Peyer's patch (tissue), 4 donors: ENCODE data around the gene TRMT44.

ENCODE experiments used
- POLR2A ChIP-seq, 2 donors: fragments of 450-650 bp; IDR thresholded peaks; one replicate each; pipeline ENCODE4 v1.5.1; 2017; ENCODE audit warnings: antibody characterized with exemption in 2 of 2, mild to moderate bottlenecking in 2 of 2, moderate library complexity in 2 of 2
- TF ChIP-seq, protein P1 (sequence below), 6 experiments: fragments of 450-650 bp in 4 of 6; fragments of 200-600 bp in 2 of 6; sonication (generic) in 1 of 6; IDR thresholded peaks; one replicate each; pipeline ENCODE4 v1.5.1; 2017 to 2019; ENCODE audit warnings: antibody characterized with exemption in 6 of 6, mild to moderate bottlenecking in 3 of 6, moderate library complexity in 1 of 6

DNA sequence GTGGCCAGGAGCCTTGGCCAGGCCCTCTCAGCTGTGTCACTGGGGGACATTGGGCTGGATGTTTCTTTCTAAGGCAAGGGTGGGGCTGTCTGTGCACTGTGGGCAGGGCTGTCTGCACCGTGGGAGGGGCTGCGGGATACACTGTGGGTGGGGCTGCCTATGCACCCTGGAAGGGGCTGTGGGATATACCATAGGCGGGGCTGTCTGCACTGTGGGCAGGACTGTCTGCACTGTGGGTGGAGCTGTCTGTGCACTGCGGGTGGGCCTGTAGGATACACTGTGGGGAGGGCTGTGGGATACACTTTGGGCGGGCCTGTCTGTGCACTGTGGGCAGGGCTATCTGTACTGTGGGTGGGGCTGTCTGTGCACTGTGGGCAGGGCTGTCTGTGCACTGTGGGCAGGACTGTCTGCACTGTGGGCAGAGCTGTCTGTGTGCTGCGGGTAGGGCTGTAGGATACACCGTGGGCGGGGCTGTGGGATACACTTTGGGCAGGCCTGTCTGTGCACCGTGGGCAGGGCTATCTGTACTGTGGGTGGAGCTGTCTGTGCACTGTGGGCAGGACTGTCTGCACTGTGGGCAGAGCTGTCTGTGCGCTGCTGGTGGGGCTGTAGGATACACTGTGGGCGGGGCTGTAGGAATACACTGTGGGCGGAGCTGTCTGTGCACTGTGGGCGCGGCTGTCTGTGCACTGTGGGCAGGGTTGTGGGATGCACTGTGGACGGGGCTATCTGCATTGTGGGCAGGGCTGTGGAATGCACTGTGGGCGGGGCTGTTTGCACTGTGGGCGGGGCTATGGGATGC, 31.1 kb upstream of the TRMT44 start:
- TF ChIP-seq, protein P1, sequence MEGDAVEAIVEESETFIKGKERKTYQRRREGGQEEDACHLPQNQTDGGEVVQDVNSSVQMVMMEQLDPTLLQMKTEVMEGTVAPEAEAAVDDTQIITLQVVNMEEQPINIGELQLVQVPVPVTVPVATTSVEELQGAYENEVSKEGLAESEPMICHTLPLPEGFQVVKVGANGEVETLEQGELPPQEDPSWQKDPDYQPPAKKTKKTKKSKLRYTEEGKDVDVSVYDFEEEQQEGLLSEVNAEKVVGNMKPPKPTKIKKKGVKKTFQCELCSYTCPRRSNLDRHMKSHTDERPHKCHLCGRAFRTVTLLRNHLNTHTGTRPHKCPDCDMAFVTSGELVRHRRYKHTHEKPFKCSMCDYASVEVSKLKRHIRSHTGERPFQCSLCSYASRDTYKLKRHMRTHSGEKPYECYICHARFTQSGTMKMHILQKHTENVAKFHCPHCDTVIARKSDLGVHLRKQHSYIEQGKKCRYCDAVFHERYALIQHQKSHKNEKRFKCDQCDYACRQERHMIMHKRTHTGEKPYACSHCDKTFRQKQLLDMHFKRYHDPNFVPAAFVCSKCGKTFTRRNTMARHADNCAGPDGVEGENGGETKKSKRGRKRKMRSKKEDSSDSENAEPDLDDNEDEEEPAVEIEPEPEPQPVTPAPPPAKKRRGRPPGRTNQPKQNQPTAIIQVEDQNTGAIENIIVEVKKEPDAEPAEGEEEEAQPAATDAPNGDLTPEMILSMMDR (IDR thresholded peaks at IDR 0.05) = no peak
- TF ChIP-seq POLR2A (IDR thresholded peaks at IDR 0.05) = no peak
